Measurements from ENCODE around the gene FA2H. TPM values are rescaled to one million over a fixed set of nuclear protein-coding genes. Genes with fewer than 3 reads are reported as not detected.

The FA2H gene
- total RNA-seq, 1 donor: 0.42 TPM

GRCh38 chr16:74743045-74743667 lies 31.5 kb downstream of the FA2H start:
- Histone ChIP-seq H3K4me1 (ENCODE audit: insufficient read depth, low read length) (no peaks in the 10 kb centered on the region), H3K27me3 (ENCODE audit: insufficient read depth, low read length) (no peaks in the 10 kb centered on the region), H3K4me3 (ENCODE audit: low read length) (no peak overlapping the region), H3K9me3 (ENCODE audit: low read depth, low read length) (no peaks in the 10 kb centered on the region)

- Histone ChIP-seq H3K9me3 (ENCODE audit: low read depth, low read length) (no peaks in the 10 kb centered on the region), H3K4me3 (ENCODE audit: low read length) (no peak overlapping the region), H3K27me3 (ENCODE audit: insufficient read depth, low read length) (no peaks in the 10 kb centered on the region), H3K4me1 (ENCODE audit: insufficient read depth, low read length) (no peaks in the 10 kb centered on the region)
Measured at GRCh38 chr16:74742051-74742481, 32.6 kb downstream of the FA2H start.

GRCh38 chr16:74740795-74741304 lies 33.8 kb downstream of the FA2H start:
- no peaks in the 10 kb centered on the region for H3K9me3 ChIP-seq (ENCODE audit: low read depth, low read length)
- H3K27me3 ChIP-seq (ENCODE audit: insufficient read depth, low read length): no peaks in the 10 kb centered on the region
- H3K4me3 ChIP-seq (ENCODE audit: low read length): no peak overlapping the region
- no peaks in the 10 kb centered on the region for H3K4me1 ChIP-seq (ENCODE audit: insufficient read depth, low read length)

- H3K4me1 ChIP-seq (ENCODE audit: insufficient read depth, low read length): no peaks in the 10 kb centered on the region
- no peaks in the 10 kb centered on the region for H3K27me3 ChIP-seq (ENCODE audit: insufficient read depth, low read length)
- no peak overlapping the region for H3K4me3 ChIP-seq (ENCODE audit: low read length)
- no peaks in the 10 kb centered on the region for H3K9me3 ChIP-seq (ENCODE audit: low read depth, low read length)
Measured at GRCh38 chr16:74739275-74739674, 35.3 kb downstream of the FA2H start.

- no peaks in the 10 kb centered on the region for H3K9me3 ChIP-seq (ENCODE audit: low read depth, low read length)
- H3K4me1 ChIP-seq (ENCODE audit: insufficient read depth, low read length): no peaks in the 10 kb centered on the region
Measured at GRCh38 chr16:74738816-74739215, 35.8 kb downstream of the FA2H start.

GRCh38 chr16:74738113-74738541 lies 36.5 kb downstream of the FA2H start:
- Histone ChIP-seq H3K9me3 (ENCODE audit: low read depth, low read length) (no peaks in the 10 kb centered on the region), H3K4me1 (ENCODE audit: insufficient read depth, low read length) (no peaks in the 10 kb centered on the region), H3K4me3 (ENCODE audit: low read length) (no peak overlapping the region), H3K27me3 (ENCODE audit: insufficient read depth, low read length) (no peaks in the 10 kb centered on the region)

More at GRCh38 chr16:74738816-74739215, 35.8 kb downstream of the FA2H start:
- H3K27me3 ChIP-seq (ENCODE audit: insufficient read depth, low read length): no peaks in the 10 kb centered on the region
- H3K4me3 ChIP-seq (ENCODE audit: low read length): no peak overlapping the region

- Histone ChIP-seq H3K9me3 (ENCODE audit: low read depth, low read length) (no peaks in the 10 kb centered on the region), H3K4me3 (ENCODE audit: low read length) (no peak overlapping the region), H3K4me1 (ENCODE audit: insufficient read depth, low read length) (no peaks in the 10 kb centered on the region), H3K27me3 (ENCODE audit: insufficient read depth, low read length) (no peaks in the 10 kb centered on the region)
Measured at GRCh38 chr16:74737521-74737920, 37.1 kb downstream of the FA2H start.

- H3K4me3 ChIP-seq (ENCODE audit: low read length): no peak overlapping the region
- no peaks in the 10 kb centered on the region for H3K9me3 ChIP-seq (ENCODE audit: low read depth, low read length)
- H3K4me1 ChIP-seq (ENCODE audit: insufficient read depth, low read length): no peaks in the 10 kb centered on the region
- H3K27me3 ChIP-seq (ENCODE audit: insufficient read depth, low read length): no peaks in the 10 kb centered on the region
Measured at GRCh38 chr16:74736531-74737157, 38.0 kb downstream of the FA2H start.

- H3K4me1 ChIP-seq (ENCODE audit: insufficient read depth, low read length): no peaks in the 10 kb centered on the region
- no peak overlapping the region for H3K4me3 ChIP-seq (ENCODE audit: low read length)
- H3K27me3 ChIP-seq (ENCODE audit: insufficient read depth, low read length): no peaks in the 10 kb centered on the region
- H3K9me3 ChIP-seq (ENCODE audit: low read depth, low read length): no peaks in the 10 kb centered on the region
Measured at GRCh38 chr16:74735554-74735953, 39.1 kb downstream of the FA2H start.

GRCh38 chr16:74735162-74735452 lies 39.5 kb downstream of the FA2H start:
- no peaks in the 10 kb centered on the region for H3K27me3 ChIP-seq (ENCODE audit: insufficient read depth, low read length)
- H3K4me1 ChIP-seq (ENCODE audit: insufficient read depth, low read length): no peaks in the 10 kb centered on the region
- no peak overlapping the region for H3K4me3 ChIP-seq (ENCODE audit: low read length)
- no peaks in the 10 kb centered on the region for H3K9me3 ChIP-seq (ENCODE audit: low read depth, low read length)

- Histone ChIP-seq H3K4me1 (ENCODE audit: insufficient read depth, low read length) (no peaks in the 10 kb centered on the region), H3K9me3 (ENCODE audit: low read depth, low read length) (no peaks in the 10 kb centered on the region), H3K4me3 (ENCODE audit: low read length) (no peak overlapping the region), H3K27me3 (ENCODE audit: insufficient read depth, low read length) (no peaks in the 10 kb centered on the region)
Measured at GRCh38 chr16:74734361-74735161, 40.1 kb downstream of the FA2H start.

- Histone ChIP-seq H3K27me3 (ENCODE audit: insufficient read depth, low read length) (no peaks in the 10 kb centered on the region), H3K4me3 (ENCODE audit: low read length) (no peak overlapping the region), H3K4me1 (ENCODE audit: insufficient read depth, low read length) (no peaks in the 10 kb centered on the region), H3K9me3 (ENCODE audit: low read depth, low read length) (no peaks in the 10 kb centered on the region)
Measured at GRCh38 chr16:74732707-74733350, 41.8 kb downstream of the FA2H start.

GRCh38 chr16:74731853-74732477 lies 42.7 kb downstream of the FA2H start:
- Histone ChIP-seq H3K4me3 (ENCODE audit: low read length) (no peak overlapping the region), H3K9me3 (ENCODE audit: low read depth, low read length) (no peaks in the 10 kb centered on the region), H3K27me3 (ENCODE audit: insufficient read depth, low read length) (no peaks in the 10 kb centered on the region), H3K4me1 (ENCODE audit: insufficient read depth, low read length) (no peaks in the 10 kb centered on the region)

- H3K9me3 ChIP-seq (ENCODE audit: low read depth, low read length): no peaks in the 10 kb centered on the region
- no peak overlapping the region for H3K4me3 ChIP-seq (ENCODE audit: low read length)
- no peaks in the 10 kb centered on the region for H3K4me1 ChIP-seq (ENCODE audit: insufficient read depth, low read length)
- no peaks in the 10 kb centered on the region for H3K27me3 ChIP-seq (ENCODE audit: insufficient read depth, low read length)
Measured at GRCh38 chr16:74729783-74730683, 44.6 kb downstream of the FA2H start.
